H9 (cell line): ENCODE measurements around the gene VPS45. TPM values are rescaled to one million over a fixed set of nuclear protein-coding genes. Genes with fewer than 3 reads are reported as not detected.
A peak's percentile ranks its signal among the peaks of the same experiment; 100 is the strongest.

Experiments used
- DNase-seq: peaks from one replicate; pipeline ENCODE4 v3.0.0-alpha.2; 2017
- H2AFZ ChIP-seq: one replicate; pipeline ENCODE4 v1.6.1; 2013; ENCODE audit warnings: mild to moderate bottlenecking, low read length, control low read depth, moderate library complexity
- H2AK5ac ChIP-seq: 2 replicates; pipeline ENCODE4 v1.6.1; 2013; ENCODE audit warnings: low read length, control low read depth, mixed read lengths; ENCODE audit not compliant: insufficient read length
- H2BK120ac ChIP-seq: one replicate; pipeline ENCODE4 v1.6.1; 2013; ENCODE audit warnings: low read depth, mild to moderate bottlenecking, low read length, control low read depth, inconsistent platforms; ENCODE audit not compliant: poor library complexity, severe bottlenecking
- H2BK12ac ChIP-seq: 2 replicates; pipeline ENCODE4 v1.6.1; 2013; ENCODE audit warnings: low read length, control low read depth, mixed read lengths, low read depth; ENCODE audit not compliant: insufficient read length
- H2BK15ac ChIP-seq: 2 replicates; pipeline ENCODE4 v1.6.1; 2013; ENCODE audit warnings: low read depth, low read length, control low read depth
- H2BK20ac ChIP-seq: one replicate; pipeline ENCODE4 v1.6.1; 2013; ENCODE audit warnings: low read depth, mild to moderate bottlenecking, low read length, control low read depth, inconsistent platforms; ENCODE audit not compliant: poor library complexity, severe bottlenecking
- H2BK5ac ChIP-seq: 2 replicates; pipeline ENCODE4 v1.6.1; 2013; ENCODE audit warnings: low read length, control low read depth, mixed read lengths; ENCODE audit not compliant: insufficient read length
- H3K14ac ChIP-seq: 2 replicates; pipeline ENCODE4 v1.6.1; 2013; ENCODE audit warnings: low read length, control low read depth; ENCODE audit not compliant: insufficient read depth
- H3K18ac ChIP-seq: 2 replicates; pipeline ENCODE4 v1.6.1; 2013; ENCODE audit warnings: low read depth, mild to moderate bottlenecking, mixed read lengths, low read length, control low read depth; ENCODE audit not compliant: insufficient read length
- H3K23ac ChIP-seq: 2 replicates; pipeline ENCODE4 v1.6.1; 2013; ENCODE audit warnings: low read length, control low read depth, mixed read lengths, low read depth; ENCODE audit not compliant: insufficient read length
- H3K23me2 ChIP-seq: 2 replicates; pipeline ENCODE4 v1.6.1; 2013; ENCODE audit warnings: low read depth, mild to moderate bottlenecking, mixed read lengths, low read length, control low read depth; ENCODE audit not compliant: insufficient read length, poor library complexity, severe bottlenecking
- H3K27ac ChIP-seq: 2 replicates; pipeline ENCODE4 v1.5.1; 2013; ENCODE audit warnings: low read length, control low read depth, mixed read lengths, low read depth; ENCODE audit not compliant: insufficient read length
- H3K27me3 ChIP-seq: 2 replicates; pipeline ENCODE4 v1.6.1; 2013; ENCODE audit warnings: low read length, control low read depth, inconsistent platforms; ENCODE audit not compliant: insufficient read depth
- H3K4ac ChIP-seq: 2 replicates; pipeline ENCODE4 v1.6.1; 2013; ENCODE audit warnings: low read depth, mild to moderate bottlenecking, control low read depth, inconsistent platforms, low read length, moderate library complexity
- H3K4me1 ChIP-seq: 2 replicates; pipeline ENCODE4 v1.6.1; 2013; ENCODE audit warnings: low read length, control low read depth, inconsistent platforms; ENCODE audit not compliant: insufficient read depth
- H3K4me2 ChIP-seq: 2 replicates; pipeline ENCODE4 v1.6.1; 2013; ENCODE audit warnings: low read length, control low read depth, mixed read lengths; ENCODE audit not compliant: insufficient read length, insufficient read depth
- H3K56ac ChIP-seq: 2 replicates; pipeline ENCODE4 v1.6.1; 2013; ENCODE audit warnings: low read depth, mild to moderate bottlenecking, mixed read lengths, low read length, control low read depth; ENCODE audit not compliant: insufficient read length
- H3K79me1 ChIP-seq: 2 replicates; pipeline ENCODE4 v1.6.1; 2013; ENCODE audit warnings: low read depth, mild to moderate bottlenecking, moderate library complexity, low read length, control low read depth, inconsistent platforms; ENCODE audit not compliant: insufficient read depth, poor library complexity, severe bottlenecking
- H3K79me2 ChIP-seq: 2 replicates; pipeline ENCODE4 v1.6.1; 2013; ENCODE audit warnings: low read length, control low read depth, inconsistent platforms; ENCODE audit not compliant: insufficient read depth
- H3K9ac ChIP-seq: 2 replicates; pipeline ENCODE4 v1.6.1; 2013; ENCODE audit warnings: low read length, control low read depth, mixed read lengths; ENCODE audit not compliant: insufficient read length; ENCODE audit errors: extremely low read depth
- H3K9me3 ChIP-seq: one replicate; pipeline ENCODE4 v1.6.1; 2013; ENCODE audit warnings: low read depth, low read length, inconsistent platforms; ENCODE audit not compliant: control insufficient read depth
- H3T11ph ChIP-seq: one replicate; pipeline ENCODE4 v1.6.1; 2013; ENCODE audit warnings: mild to moderate bottlenecking, low read length, control low read depth, inconsistent platforms
- H4K20me1 ChIP-seq: one replicate; pipeline ENCODE4 v1.6.1; 2013; ENCODE audit not compliant: control insufficient read depth, insufficient read length, insufficient read depth
- H4K5ac ChIP-seq: 2 replicates; pipeline ENCODE4 v1.6.1; 2013; ENCODE audit warnings: low read depth, mild to moderate bottlenecking, mixed read lengths, low read length, control low read depth; ENCODE audit not compliant: insufficient read length
- H4K8ac ChIP-seq: replicated peaks from 2 replicates; pipeline ENCODE4 v1.6.1; 2013; ENCODE audit warnings: low read length, control low read depth, mixed read lengths, low read depth; ENCODE audit not compliant: insufficient read length
- H4K91ac ChIP-seq: 2 replicates; pipeline ENCODE4 v1.6.1; 2013; ENCODE audit warnings: low read depth, mild to moderate bottlenecking, moderate library complexity, mixed read lengths, low read length, control low read depth; ENCODE audit not compliant: insufficient read length
- H3K27ac Mint-ChIP-seq, 3 experiments: 2 replicates in 2 of 3; 3 replicates in 1 of 3; pipeline ENCODE4 v1.8.0; 2020 to 2021; ENCODE audit warnings: mixed read lengths in 3 of 3, mild to moderate bottlenecking in 1 of 3, moderate library complexity in 1 of 3
- H3K27me3 Mint-ChIP-seq: 2 replicates; pipeline ENCODE4 v1.8.0; 2021; ENCODE audit warnings: low read depth, mild to moderate bottlenecking, moderate library complexity, mixed read lengths
- H3K36me3 Mint-ChIP-seq, 3 experiments: 2 replicates in 2 of 3; 3 replicates in 1 of 3; pipeline ENCODE4 v1.8.0; 2020 to 2021; ENCODE audit warnings: low read depth in 3 of 3, mixed read lengths in 3 of 3; ENCODE audit not compliant: insufficient read depth in 1 of 3
- H3K4me1 Mint-ChIP-seq, 2 experiments: 2 replicates each; pipeline ENCODE4 v1.8.0; 2020; ENCODE audit warnings: mixed read lengths in 2 of 2
- H3K4me3 Mint-ChIP-seq, 2 experiments: 2 replicates in 1 of 2; 3 replicates in 1 of 2; pipeline ENCODE4 v1.8.0; 2020 to 2021; ENCODE audit warnings: mild to moderate bottlenecking in 2 of 2, mixed read lengths in 2 of 2, moderate library complexity in 1 of 2
- H3K9me3 Mint-ChIP-seq, 2 experiments: 2 replicates in 1 of 2; 3 replicates in 1 of 2; pipeline ENCODE4 v1.8.0; 2020; ENCODE audit warnings: mild to moderate bottlenecking in 2 of 2, mixed read lengths in 2 of 2, moderate library complexity in 1 of 2
- CTCF ChIP-seq: fragments of 200-600 bp; sonication (generic); conservative IDR thresholded peaks from 3 replicates; pipeline ENCODE4 v1.8.0; 2021; ENCODE audit warnings: antibody characterized with exemption, mild to moderate bottlenecking
- WGBS: extraction: QIAGEN DNeasy Blood & Tissue Kit; methylation state at CpG from one replicate; pipeline ENCODE4 v1.1.7; 2013; ENCODE audit warnings: missing lambda C conversion rate, low lambda C conversion rate, mixed read lengths; ENCODE audit not compliant: insufficient read length; ENCODE audit errors: extremely low coverage; 5-methylcytosine and 5-hydroxymethylcytosine counted together
- total RNA-seq: library from RNA; stranded (reverse); gene quantifications from 2 replicates; pipeline ENCODE4 v1.2.1, GENCODE V29; 2021

VPS45 gene
- total RNA-seq, 1 experiment from 2014 or later, result 31.8 TPM

- Histone ChIP-seq H2AK5ac (no peak overlapping the region), H3T11ph (no peak overlapping the region), H3K18ac (no peak overlapping the region), H4K91ac (no peak overlapping the region), H2BK20ac (no peak overlapping the region), H2BK120ac (no peak overlapping the region), H3K27ac (no peak overlapping the region), H2BK5ac (no peak overlapping the region), H4K20me1 (no peaks in the 10 kb centered on the region), H4K8ac (no peak overlapping the region), H3K27me3 (no peaks in the 10 kb centered on the region), H3K14ac (no peak overlapping the region), H2AFZ (no peak overlapping the region), H3K4me2 (no peak overlapping the region), H3K4me1 (no peaks in the 10 kb centered on the region), H2BK15ac (no peak overlapping the region), H3K23me2 (no peaks in the 10 kb centered on the region), H2BK12ac (no peak overlapping the region), H3K4ac (no peak overlapping the region), H4K5ac (no peak overlapping the region), H3K9me3 (no peaks in the 10 kb centered on the region), H3K56ac (no peak overlapping the region), H3K23ac (no peak overlapping the region), H3K79me2 (no peaks in the 10 kb centered on the region), H3K9ac (peak overlapping the region; percentile 3), H3K79me1 (no peaks in the 10 kb centered on the region)
- Mint-ChIP-seq H3K27me3 (no peaks in the 10 kb centered on the region; the same call in 1 of the 2 replicates), H3K4me1 (no peaks in the 10 kb centered on the region), H3K27ac (no peak overlapping the region), H3K4me3 (no peak overlapping the region), H3K36me3 (no peaks in the 10 kb centered on the region), H3K9me3 (no peaks in the 10 kb centered on the region)
- DNase-seq, result no peak
- TF ChIP-seq CTCF, result no peak
- no CpG with 5 or more reads among the region's 2 CpGs for WGBS
These were observed 104.2 kb downstream of the VPS45 start for GRCh38 chr1:150171801-150172200.
